ENCODE data around the gene MS4A10.

GRCh38 chr11:60785806-60786361 is 751 bp downstream of the MS4A10 start:
- TF ChIP-seq GATA3 (IDR thresholded peaks at IDR 0.05; ENCODE audit: low read depth, low read length) (no peak), GATA2 (IDR thresholded peaks at IDR 0.05; ENCODE audit: low read depth, low read length) (no peak)

Measured in SH-SY5Y (cell line).